Measurements from ENCODE around the gene TNF. TPM values are rescaled to one million over a fixed set of nuclear protein-coding genes. Genes with fewer than 3 reads are reported as not detected.

The TNF gene
- total RNA-seq, 1 donor from 2014 or later = 0.60 TPM

GRCh38 chr6:31580438-31580740 is 5.0 kb downstream of the TNF start:
- peak overlapping the region; percentile 86 for H3K4me3 Mint-ChIP-seq
- DNase-seq (ENCODE audit: low spot score in 2 of 2, unreplicated experiment in 2 of 2) = no peak
- no peak for TF ChIP-seq CTCF (IDR thresholded peaks at IDR 0.05; ENCODE audit: unreplicated experiment)
- H3K9me3 Mint-ChIP-seq = no peaks in the 10 kb centered on the region
- no peaks in the 10 kb centered on the region for H3K36me3 Mint-ChIP-seq
- H3K4me1 Mint-ChIP-seq = peaks cover 15% of the 10 kb centered on the region
- peaks cover 2% of the 10 kb centered on the region for H3K27me3 Mint-ChIP-seq (ENCODE audit: low read depth)
- H3K27ac Mint-ChIP-seq = no peak overlapping the region

- DNase-seq (ENCODE audit: low spot score in 2 of 2, unreplicated experiment in 2 of 2) = peak; percentile 89 to 95
- Mint-ChIP-seq H3K36me3 (no peaks in the 10 kb centered on the region), H3K27me3 (ENCODE audit: low read depth) (peaks cover 2% of the 10 kb centered on the region), H3K4me3 (peak overlapping the region; percentile 86), H3K9me3 (no peaks in the 10 kb centered on the region), H3K4me1 (peaks cover 10% of the 10 kb centered on the region), H3K27ac (peak overlapping the region; percentile 87)
- peak; percentile 100 for TF ChIP-seq CTCF (IDR thresholded peaks at IDR 0.05; ENCODE audit: unreplicated experiment)
Measured at GRCh38 chr6:31580807-31581433, 5.6 kb downstream of the TNF start.

- TF ChIP-seq CTCF (IDR thresholded peaks at IDR 0.05; ENCODE audit: unreplicated experiment) = no peak
- peak overlapping the region; percentile 87 for H3K27ac Mint-ChIP-seq
- no peaks in the 10 kb centered on the region for H3K36me3 Mint-ChIP-seq
- H3K27me3 Mint-ChIP-seq (ENCODE audit: low read depth) = peaks cover 2% of the 10 kb centered on the region
- peak overlapping the region; percentile 86 for H3K4me3 Mint-ChIP-seq
- no peaks in the 10 kb centered on the region for H3K9me3 Mint-ChIP-seq
- peaks cover 10% of the 10 kb centered on the region for H3K4me1 Mint-ChIP-seq
- DNase-seq (ENCODE audit: low spot score in 2 of 2, unreplicated experiment in 2 of 2) = no peak
Measured at GRCh38 chr6:31581434-31582229, 6.3 kb downstream of the TNF start.

- H3K4me3 Mint-ChIP-seq = peak within 1 kb of the TSS; percentile 86
- peak within 1 kb of the TSS; percentile 87 for H3K27ac Mint-ChIP-seq
- H3K27me3 Mint-ChIP-seq (ENCODE audit: low read depth) = peaks cover 4% of the 10 kb centered on the region
- no peaks in the 10 kb centered on the region for H3K36me3 Mint-ChIP-seq
- H3K9me3 Mint-ChIP-seq = no peaks in the 10 kb centered on the region
- TF ChIP-seq CTCF (IDR thresholded peaks at IDR 0.05; ENCODE audit: unreplicated experiment) = no peak
- peaks cover 10% of the 10 kb centered on the region for H3K4me1 Mint-ChIP-seq
- DNase-seq (ENCODE audit: low spot score in 2 of 2, unreplicated experiment in 2 of 2) = no peak
Measured at GRCh38 chr6:31582230-31582643, 6.9 kb downstream of the TNF start, which contains the start of gene LTB. Gene LTB, minus strand, starts transcription at chr6:31582424. Its CDS starts 7 bp downstream, at chr6:31582417.

GRCh38 chr6:31585491-31585890 is 10.1 kb downstream of the TNF start:
- DNase-seq (ENCODE audit: low spot score in 2 of 2, unreplicated experiment in 2 of 2) = no peak
- TF ChIP-seq CTCF (IDR thresholded peaks at IDR 0.05; ENCODE audit: unreplicated experiment) = peak; percentile 43
- H3K4me3 Mint-ChIP-seq = no peak overlapping the region

More at GRCh38 chr6:31585491-31585890, 10.1 kb downstream of the TNF start:
- no peaks in the 10 kb centered on the region for H3K36me3 Mint-ChIP-seq
- peaks cover 10% of the 10 kb centered on the region for H3K27me3 Mint-ChIP-seq (ENCODE audit: low read depth)
- no peaks in the 10 kb centered on the region for H3K9me3 Mint-ChIP-seq
- peaks cover 10% of the 10 kb centered on the region for H3K4me1 Mint-ChIP-seq
- H3K27ac Mint-ChIP-seq = no peak overlapping the region

Data from mesothelial cell of epicardium (in vitro differentiated cells).